Measurements from ENCODE around the gene ANKMY2. TPM values are rescaled to one million over a fixed set of nuclear protein-coding genes. Genes with fewer than 3 reads are reported as not detected.

The ANKMY2 gene
- total RNA-seq, 2 donors from 2014 or later = 8.6 to 12.5 TPM

DNA sequence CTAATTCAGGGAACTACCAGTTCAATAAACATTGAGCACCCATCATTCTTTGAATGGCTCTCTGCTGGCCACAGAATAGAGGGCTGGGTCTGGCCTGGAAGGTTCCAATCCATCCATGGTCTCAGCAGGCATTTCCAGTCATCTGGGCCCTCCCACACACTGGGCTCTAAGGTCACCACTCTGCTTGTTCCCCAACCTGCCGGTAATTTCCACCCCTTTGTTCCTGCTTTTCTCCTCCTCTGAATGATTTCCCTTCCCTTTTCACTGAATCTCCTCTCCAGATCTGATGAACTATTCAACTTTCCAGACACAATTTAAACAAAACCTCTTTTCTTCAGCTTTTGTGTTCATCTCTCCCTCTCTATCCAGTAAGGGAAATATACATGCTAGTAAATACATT lies 3.0 kb upstream of the ANKMY2 start:
- H3K4me1 ChIP-seq = peaks cover 51% of the 10 kb centered on the region
- no peak for DNase-seq
- WGBS, 2 donors = 53 to 69% methylated on average over 1 of the region's 1 CpG

DNA sequence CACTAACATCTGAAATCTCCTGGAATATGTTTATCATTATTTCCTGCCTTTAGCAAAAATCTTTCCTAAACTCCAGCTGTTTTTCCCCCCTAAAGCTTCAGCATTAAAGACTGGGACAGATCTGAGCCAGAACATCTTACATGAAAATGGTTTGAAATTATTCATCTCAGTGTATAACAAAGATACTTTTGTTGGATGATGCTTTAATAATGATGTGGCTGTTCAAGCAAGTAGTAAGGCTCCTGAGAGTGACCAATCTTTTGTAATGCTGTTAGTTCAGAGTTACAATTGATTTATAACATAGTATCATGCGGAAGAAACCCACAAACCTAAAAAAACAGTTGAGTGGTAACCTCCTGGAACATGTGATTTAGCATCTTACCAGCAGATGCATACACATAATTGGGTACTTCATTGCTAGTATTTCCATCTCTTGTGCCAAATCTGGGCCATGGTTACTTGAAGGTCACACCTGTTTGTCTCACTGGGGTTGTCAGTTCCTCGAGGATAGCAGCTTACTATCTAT lies 1.9 kb upstream of the ANKMY2 start:
- DNase-seq = no peak
- H3K36me3 ChIP-seq (replicated peaks in 1 of 2; ENCODE audit: insufficient read depth in 1 of 2, low read depth in 2 of 2) = no peaks in the 10 kb centered on the region
- no peak for ATAC-seq
- no peaks in the 10 kb centered on the region for H3K9me3 ChIP-seq
- H3K4me3 ChIP-seq = no peak overlapping the region
- intact Hi-C loops (cut with DNase I) = no loop called here
- peaks cover 57% of the 10 kb centered on the region for H3K4me1 ChIP-seq
- TF ChIP-seq POLR2A (IDR thresholded peaks at IDR 0.05) = no peak
- TF ChIP-seq, protein P1, sequence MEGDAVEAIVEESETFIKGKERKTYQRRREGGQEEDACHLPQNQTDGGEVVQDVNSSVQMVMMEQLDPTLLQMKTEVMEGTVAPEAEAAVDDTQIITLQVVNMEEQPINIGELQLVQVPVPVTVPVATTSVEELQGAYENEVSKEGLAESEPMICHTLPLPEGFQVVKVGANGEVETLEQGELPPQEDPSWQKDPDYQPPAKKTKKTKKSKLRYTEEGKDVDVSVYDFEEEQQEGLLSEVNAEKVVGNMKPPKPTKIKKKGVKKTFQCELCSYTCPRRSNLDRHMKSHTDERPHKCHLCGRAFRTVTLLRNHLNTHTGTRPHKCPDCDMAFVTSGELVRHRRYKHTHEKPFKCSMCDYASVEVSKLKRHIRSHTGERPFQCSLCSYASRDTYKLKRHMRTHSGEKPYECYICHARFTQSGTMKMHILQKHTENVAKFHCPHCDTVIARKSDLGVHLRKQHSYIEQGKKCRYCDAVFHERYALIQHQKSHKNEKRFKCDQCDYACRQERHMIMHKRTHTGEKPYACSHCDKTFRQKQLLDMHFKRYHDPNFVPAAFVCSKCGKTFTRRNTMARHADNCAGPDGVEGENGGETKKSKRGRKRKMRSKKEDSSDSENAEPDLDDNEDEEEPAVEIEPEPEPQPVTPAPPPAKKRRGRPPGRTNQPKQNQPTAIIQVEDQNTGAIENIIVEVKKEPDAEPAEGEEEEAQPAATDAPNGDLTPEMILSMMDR (IDR thresholded peaks at IDR 0.05) = no peak
- no peaks in the 10 kb centered on the region for H3K27me3 ChIP-seq
- no peak overlapping the region for H3K27ac ChIP-seq
- 30 to 45% methylated on average over 2 of the region's 2 CpGs for WGBS, 2 donors

More for the DNA sequence above, 3.0 kb upstream of the ANKMY2 start:
- intact Hi-C loops (cut with DNase I) = no loop called here
- no peak for ATAC-seq
- Histone ChIP-seq H3K27ac (no peak overlapping the region), H3K9me3 (no peaks in the 10 kb centered on the region), H3K4me3 (no peak overlapping the region), H3K36me3 (replicated peaks in 1 of 2; ENCODE audit: insufficient read depth in 1 of 2, low read depth in 2 of 2) (no peaks in the 10 kb centered on the region), H3K27me3 (no peaks in the 10 kb centered on the region)
- TF ChIP-seq, protein P1 (IDR thresholded peaks at IDR 0.05) = no peak
- TF ChIP-seq POLR2A (IDR thresholded peaks at IDR 0.05) = no peak

DNA sequence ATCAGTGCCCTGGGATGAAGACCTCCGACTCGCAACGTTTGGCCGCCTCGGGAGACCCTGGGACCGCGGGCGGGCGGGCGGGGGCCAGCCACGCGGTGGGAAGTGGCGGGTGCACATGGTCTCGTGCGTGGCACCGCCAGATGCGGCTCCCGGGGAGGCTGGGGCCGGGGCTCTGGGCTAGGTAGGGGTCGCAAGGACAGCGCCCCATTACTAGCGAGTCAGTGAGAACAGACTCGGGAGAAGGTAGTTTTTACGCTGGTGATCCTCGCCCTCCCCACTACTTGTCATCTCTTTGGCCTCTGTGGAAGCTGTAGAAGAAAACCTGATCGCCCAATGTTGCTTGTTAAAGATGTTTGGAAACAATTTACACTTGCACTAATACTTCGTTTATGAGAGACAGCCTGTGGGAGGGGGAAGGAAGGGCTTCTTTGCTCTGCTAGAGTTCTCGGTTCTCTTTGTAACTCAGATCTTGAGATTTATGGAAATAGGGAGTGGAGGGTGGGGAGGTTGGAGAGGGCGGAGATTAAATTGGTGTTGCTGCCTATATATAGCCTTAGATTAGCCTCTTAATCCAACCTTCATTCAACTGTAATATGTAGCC lies 1.0 kb upstream of the ANKMY2 start:
- peak in 2 of 4 donors; percentile 14 to 34 for DNase-seq
- no peaks in the 10 kb centered on the region for H3K9me3 ChIP-seq
- TF ChIP-seq, protein P1 (IDR thresholded peaks at IDR 0.05) = no peak
- TF ChIP-seq POLR2A (IDR thresholded peaks at IDR 0.05) = no peak
- peak; percentile 4 for ATAC-seq
- H3K4me1 ChIP-seq = peaks cover 54% of the 10 kb centered on the region
- WGBS, 2 donors = 1 to 2% methylated on average over 16 to 29 of the region's 29 CpGs
- no peaks in the 10 kb centered on the region for H3K36me3 ChIP-seq (replicated peaks in 1 of 2; ENCODE audit: insufficient read depth in 1 of 2, low read depth in 2 of 2)
- peak overlapping the region; percentile 93 to 98 (median 95) for H3K27ac ChIP-seq
- intact Hi-C loops (cut with DNase I) = no loop called here
- H3K27me3 ChIP-seq = no peaks in the 10 kb centered on the region
- peak overlapping the region; percentile 68 to 91 for H3K4me3 ChIP-seq

DNA sequence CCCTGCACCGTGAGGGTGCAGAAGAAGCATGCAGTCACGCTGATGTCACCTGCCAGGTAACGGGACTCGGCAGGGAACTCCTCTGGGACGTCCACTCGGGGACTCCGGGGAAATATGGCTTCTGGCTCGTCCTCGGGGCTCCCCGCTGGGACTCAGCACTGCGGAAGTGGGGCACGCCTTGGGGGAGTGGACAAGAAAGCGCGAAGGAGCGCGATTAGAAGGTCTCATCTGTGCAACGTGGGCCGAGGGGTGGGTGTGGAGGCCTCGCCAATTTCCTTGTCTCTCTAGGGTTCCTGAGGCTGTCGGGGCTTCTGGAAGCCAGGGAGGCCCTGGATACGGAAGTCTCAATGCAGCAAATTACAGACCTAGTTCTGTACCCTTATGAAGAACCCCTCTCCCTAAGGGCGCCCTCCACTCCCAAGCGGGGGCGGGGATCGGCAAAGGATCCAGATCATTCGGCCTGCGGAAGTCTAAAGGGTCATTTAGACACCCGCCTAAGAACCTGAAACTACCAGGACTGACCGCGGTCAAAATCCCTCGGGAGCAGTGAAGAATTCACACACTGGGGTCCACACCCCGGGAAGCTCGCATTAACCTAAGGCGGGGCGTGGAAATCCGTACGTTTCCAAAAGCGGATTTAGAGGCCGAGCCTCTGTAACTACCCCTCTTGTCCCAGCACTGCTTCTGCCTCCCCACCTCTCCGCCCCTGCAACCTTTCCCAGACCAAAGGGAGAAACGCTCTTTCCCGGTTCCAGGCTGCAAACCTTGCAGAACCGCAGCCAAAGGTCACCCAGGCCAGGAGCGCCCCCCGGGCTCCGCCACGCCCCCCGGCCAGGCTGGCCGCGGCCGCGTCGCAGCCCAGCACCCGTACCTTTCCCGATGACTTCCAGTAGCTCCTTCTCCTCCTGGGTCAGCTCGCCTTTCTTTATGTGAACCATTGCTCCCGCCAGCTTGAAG lies 640 bp downstream of the ANKMY2 start:
- TF ChIP-seq, protein P1 (IDR thresholded peaks at IDR 0.05) = no peak
- TF ChIP-seq POLR2A (IDR thresholded peaks at IDR 0.05) = peak in 2 of 3 donors; percentile 17 to 26
- intact Hi-C loops (cut with DNase I) = no loop called here
- DNase-seq (peak; percentile 37 to 56 (median 46)), ATAC-seq (peak; percentile 30)
- Histone ChIP-seq H3K27me3 (no peaks in the 10 kb centered on the region), H3K9me3 (no peaks in the 10 kb centered on the region), H3K4me3 (peak overlapping the region; percentile 47 to 60), H3K27ac (peak overlapping the region; percentile 86 to 97 (median 93)), H3K36me3 (replicated peaks in 1 of 2; ENCODE audit: insufficient read depth in 1 of 2, low read depth in 2 of 2) (no peaks in the 10 kb centered on the region), H3K4me1 (peaks cover 46% of the 10 kb centered on the region)
- WGBS, 2 donors = 0 to 1% methylated on average over 40 to 57 of the region's 57 CpGs
